BLaER1 (cell line): ENCODE measurements around the gene INF2.

ENCODE experiments used
- H3K27ac ChIP-seq: shearing (Covaris generic); formaldehyde crosslinking; 2 replicates; pipeline ENCODE4 v1.8.1; 2022
- H3K27me3 ChIP-seq: shearing (Covaris generic); formaldehyde crosslinking; 2 replicates; pipeline ENCODE4 v1.8.1; 2022
- H3K36me3 ChIP-seq: shearing (Covaris generic); formaldehyde crosslinking; 2 replicates; pipeline ENCODE4 v1.8.1; 2022
- H3K4me1 ChIP-seq: shearing (Covaris generic); formaldehyde crosslinking; 2 replicates; pipeline ENCODE4 v1.8.1; 2022
- H3K4me2 ChIP-seq: shearing (Covaris generic); formaldehyde crosslinking; 2 replicates; pipeline ENCODE4 v1.8.1; 2022
- H3K4me3 ChIP-seq: shearing (Covaris generic); formaldehyde crosslinking; 2 replicates; pipeline ENCODE4 v1.8.1; 2022
- H3K9ac ChIP-seq: shearing (Covaris generic); formaldehyde crosslinking; 2 replicates; pipeline ENCODE4 v1.8.1; 2022
- H3K9me3 ChIP-seq: shearing (Covaris generic); formaldehyde crosslinking; 2 replicates; pipeline ENCODE4 v1.8.1; 2022
- H4K20me1 ChIP-seq: shearing (Covaris generic); formaldehyde crosslinking; 2 replicates; pipeline ENCODE4 v1.8.1; 2022
- Cebpa-rat ChIP-seq: shearing (Covaris generic); IDR thresholded peaks from 2 replicates; pipeline ENCODE4 v1.8.1; 2022

The INF2 gene

GRCh38 chr14:104701383-104702076 is 12.1 kb downstream of the INF2 start:
- no peak overlapping the region for H3K4me3 ChIP-seq
- TF ChIP-seq Cebpa-rat: no peak
- peak overlapping the region; percentile 40 for H3K4me2 ChIP-seq
- no peaks in the 10 kb centered on the region for H3K27me3 ChIP-seq
- H3K36me3 ChIP-seq: peaks cover 100% of the 10 kb centered on the region
- H4K20me1 ChIP-seq: peaks cover 92% of the 10 kb centered on the region
- H3K27ac ChIP-seq: peak overlapping the region; percentile 97; the same call in 1 of the 2 replicates
- H3K9ac ChIP-seq: peak overlapping the region; percentile 7; the same call in 1 of the 2 replicates
- no peaks in the 10 kb centered on the region for H3K9me3 ChIP-seq
- H3K4me1 ChIP-seq: peaks cover 72% of the 10 kb centered on the region

- Histone ChIP-seq H3K9me3 (no peaks in the 10 kb centered on the region), H3K27ac (no peak overlapping the region), H3K4me3 (no peak overlapping the region), H3K9ac (no peak overlapping the region), H3K27me3 (no peaks in the 10 kb centered on the region), H3K4me2 (0 out of 2 replicates have a peak overlapping the region, but pooled peaks have one; percentile 40), H3K36me3 (peaks cover 94% of the 10 kb centered on the region), H3K4me1 (peaks cover 72% of the 10 kb centered on the region), H4K20me1 (peaks cover 92% of the 10 kb centered on the region)
- TF ChIP-seq Cebpa-rat: no peak
Measured at GRCh38 chr14:104702106-104702505, 12.7 kb downstream of the INF2 start.

GRCh38 chr14:104702673-104703072 is 13.3 kb downstream of the INF2 start:
- Histone ChIP-seq H3K27ac (no peak overlapping the region), H3K27me3 (no peaks in the 10 kb centered on the region), H4K20me1 (peaks cover 86% of the 10 kb centered on the region), H3K4me3 (no peak overlapping the region), H3K4me2 (no peak overlapping the region), H3K9me3 (no peaks in the 10 kb centered on the region), H3K9ac (no peak overlapping the region), H3K4me1 (peaks cover 68% of the 10 kb centered on the region), H3K36me3 (peaks cover 89% of the 10 kb centered on the region)
- TF ChIP-seq Cebpa-rat: no peak

GRCh38 chr14:104703269-104703668 is 13.9 kb downstream of the INF2 start:
- Histone ChIP-seq H3K9me3 (no peaks in the 10 kb centered on the region), H3K27me3 (no peaks in the 10 kb centered on the region), H3K36me3 (peaks cover 83% of the 10 kb centered on the region), H3K27ac (no peak overlapping the region), H3K4me1 (peaks cover 68% of the 10 kb centered on the region), H3K4me2 (no peak overlapping the region), H3K9ac (no peak overlapping the region), H3K4me3 (no peak overlapping the region), H4K20me1 (peaks cover 85% of the 10 kb centered on the region)
- TF ChIP-seq Cebpa-rat: no peak

GRCh38 chr14:104704252-104704651 is 14.8 kb downstream of the INF2 start:
- no peaks in the 10 kb centered on the region for H3K27me3 ChIP-seq
- TF ChIP-seq Cebpa-rat: no peak
- peaks cover 78% of the 10 kb centered on the region for H3K36me3 ChIP-seq
- peaks cover 68% of the 10 kb centered on the region for H3K4me1 ChIP-seq
- H3K27ac ChIP-seq: no peak overlapping the region
- H4K20me1 ChIP-seq: peaks cover 77% of the 10 kb centered on the region
- no peak overlapping the region for H3K4me3 ChIP-seq
- no peak overlapping the region for H3K4me2 ChIP-seq
- H3K9me3 ChIP-seq: no peaks in the 10 kb centered on the region
- H3K9ac ChIP-seq: no peak overlapping the region

- peak overlapping the region; percentile 32; the same call in 1 of the 2 replicates for H3K4me2 ChIP-seq
- 0 out of 2 replicates have a peak overlapping the region, but pooled peaks have one; percentile 41 for H3K27ac ChIP-seq
- H4K20me1 ChIP-seq: peaks cover 65% of the 10 kb centered on the region
- H3K4me3 ChIP-seq: no peak overlapping the region
- peaks cover 78% of the 10 kb centered on the region for H3K36me3 ChIP-seq
- H3K27me3 ChIP-seq: no peaks in the 10 kb centered on the region
- TF ChIP-seq Cebpa-rat: no peak
- peaks cover 67% of the 10 kb centered on the region for H3K4me1 ChIP-seq
- no peaks in the 10 kb centered on the region for H3K9me3 ChIP-seq
- H3K9ac ChIP-seq: no peak overlapping the region
Measured at GRCh38 chr14:104705340-104706047, 16.1 kb downstream of the INF2 start.

- Histone ChIP-seq H3K27ac (no peak overlapping the region), H3K36me3 (peaks cover 78% of the 10 kb centered on the region), H3K9ac (no peak overlapping the region), H3K4me3 (no peak overlapping the region), H3K4me2 (peak overlapping the region; percentile 32), H4K20me1 (peaks cover 50% of the 10 kb centered on the region), H3K4me1 (peaks cover 67% of the 10 kb centered on the region), H3K27me3 (no peaks in the 10 kb centered on the region), H3K9me3 (no peaks in the 10 kb centered on the region)
- TF ChIP-seq Cebpa-rat: no peak
Measured at GRCh38 chr14:104706733-104707607, 17.6 kb downstream of the INF2 start.

- 0 out of 2 replicates have a peak overlapping the region, but pooled peaks have one; percentile 6 for H3K27ac ChIP-seq
- peaks cover 75% of the 10 kb centered on the region for H3K4me1 ChIP-seq
- H4K20me1 ChIP-seq: peaks cover 41% of the 10 kb centered on the region
- no peaks in the 10 kb centered on the region for H3K9me3 ChIP-seq
- H3K4me2 ChIP-seq: 0 out of 2 replicates have a peak overlapping the region, but pooled peaks have one; percentile 19
- H3K36me3 ChIP-seq: peaks cover 78% of the 10 kb centered on the region
- H3K4me3 ChIP-seq: no peak overlapping the region
- TF ChIP-seq Cebpa-rat: no peak
- no peak overlapping the region for H3K9ac ChIP-seq
- H3K27me3 ChIP-seq: no peaks in the 10 kb centered on the region
Measured at GRCh38 chr14:104707608-104708595, 18.5 kb downstream of the INF2 start.
